HG03460 (cell line): ENCODE measurements around the gene MPHOSPH9.

Experiments
- ATAC-seq: cut with Tn5 transposase; IDR thresholded peaks from one replicate; pipeline ENCODE4 v1.9.1; 2021; ENCODE audit not compliant: unreplicated experiment

MPHOSPH9 gene

GRCh38 chr12:123232807-123233504, at the start of gene MPHOSPH9, which contains the start of gene MTRFR:
Gene MPHOSPH9 (minus strand): TSS chr12:123233141. CDS start chr12:123230364, 2,777 bp downstream.
Gene MTRFR (plus strand): TSS chr12:123233436. CDS start chr12:123253675, 20,239 bp downstream.
- ATAC-seq = peak; percentile 79

GRCh38 chr12:123282111-123282510, 49.2 kb upstream of the MPHOSPH9 start:
- ATAC-seq = no peak

GRCh38 chr12:123280971-123281370, 48.0 kb upstream of the MPHOSPH9 start:
- no peak for ATAC-seq

GRCh38 chr12:123278101-123278627, 45.2 kb upstream of the MPHOSPH9 start:
- ATAC-seq = peak; percentile 77

GRCh38 chr12:123273166-123273565, 40.2 kb upstream of the MPHOSPH9 start:
- ATAC-seq = no peak

- ATAC-seq = peak; percentile 57
These were observed 38.2 kb upstream of the MPHOSPH9 start for GRCh38 chr12:123271001-123271668.

GRCh38 chr12:123270214-123271000, 37.5 kb upstream of the MPHOSPH9 start:
- peak; percentile 8 for ATAC-seq

- ATAC-seq = no peak
These were observed 36.9 kb upstream of the MPHOSPH9 start for GRCh38 chr12:123269896-123270213.

- ATAC-seq = no peak
These were observed 36.5 kb upstream of the MPHOSPH9 start for GRCh38 chr12:123269395-123269892.

GRCh38 chr12:123268850-123269249, 35.9 kb upstream of the MPHOSPH9 start:
- ATAC-seq = no peak

- ATAC-seq = no peak
These were observed 35.3 kb upstream of the MPHOSPH9 start for GRCh38 chr12:123267991-123268843.

GRCh38 chr12:123267335-123267920, 34.5 kb upstream of the MPHOSPH9 start:
- ATAC-seq = no peak

GRCh38 chr12:123266679-123267277, 33.8 kb upstream of the MPHOSPH9 start:
- no peak for ATAC-seq

- ATAC-seq = no peak
These were observed 33.1 kb upstream of the MPHOSPH9 start for GRCh38 chr12:123265851-123266678.

GRCh38 chr12:123264642-123265041, 31.7 kb upstream of the MPHOSPH9 start:
- no peak for ATAC-seq

- no peak for ATAC-seq
These were observed 30.4 kb upstream of the MPHOSPH9 start for GRCh38 chr12:123263196-123263817.

- no peak for ATAC-seq
These were observed 28.3 kb upstream of the MPHOSPH9 start for GRCh38 chr12:123261196-123261595.

GRCh38 chr12:123260081-123260480, 27.1 kb upstream of the MPHOSPH9 start:
- ATAC-seq = no peak
